H9 (cell line): ENCODE data around the gene PHETA1. TPM values are rescaled to one million over a fixed set of nuclear protein-coding genes. Genes with fewer than 3 reads are reported as not detected.

Experiments
- DNase-seq: peaks from one replicate; pipeline ENCODE4 v3.0.0-alpha.2; 2017
- H2AFZ ChIP-seq: one replicate; pipeline ENCODE4 v1.6.1; 2013; ENCODE audit warnings: mild to moderate bottlenecking, low read length, control low read depth, moderate library complexity
- H2AK5ac ChIP-seq: 2 replicates; pipeline ENCODE4 v1.6.1; 2013; ENCODE audit warnings: low read length, control low read depth, mixed read lengths; ENCODE audit not compliant: insufficient read length
- H2BK120ac ChIP-seq: one replicate; pipeline ENCODE4 v1.6.1; 2013; ENCODE audit warnings: low read depth, mild to moderate bottlenecking, low read length, control low read depth, inconsistent platforms; ENCODE audit not compliant: poor library complexity, severe bottlenecking
- H2BK12ac ChIP-seq: 2 replicates; pipeline ENCODE4 v1.6.1; 2013; ENCODE audit warnings: low read length, control low read depth, mixed read lengths, low read depth; ENCODE audit not compliant: insufficient read length
- H2BK15ac ChIP-seq: 2 replicates; pipeline ENCODE4 v1.6.1; 2013; ENCODE audit warnings: low read depth, low read length, control low read depth
- H2BK20ac ChIP-seq: one replicate; pipeline ENCODE4 v1.6.1; 2013; ENCODE audit warnings: low read depth, mild to moderate bottlenecking, low read length, control low read depth, inconsistent platforms; ENCODE audit not compliant: poor library complexity, severe bottlenecking
- H2BK5ac ChIP-seq: 2 replicates; pipeline ENCODE4 v1.6.1; 2013; ENCODE audit warnings: low read length, control low read depth, mixed read lengths; ENCODE audit not compliant: insufficient read length
- H3K14ac ChIP-seq: 2 replicates; pipeline ENCODE4 v1.6.1; 2013; ENCODE audit warnings: low read length, control low read depth; ENCODE audit not compliant: insufficient read depth
- H3K18ac ChIP-seq: 2 replicates; pipeline ENCODE4 v1.6.1; 2013; ENCODE audit warnings: low read depth, mild to moderate bottlenecking, mixed read lengths, low read length, control low read depth; ENCODE audit not compliant: insufficient read length
- H3K23ac ChIP-seq: 2 replicates; pipeline ENCODE4 v1.6.1; 2013; ENCODE audit warnings: low read length, control low read depth, mixed read lengths, low read depth; ENCODE audit not compliant: insufficient read length
- H3K23me2 ChIP-seq: 2 replicates; pipeline ENCODE4 v1.6.1; 2013; ENCODE audit warnings: low read depth, mild to moderate bottlenecking, mixed read lengths, low read length, control low read depth; ENCODE audit not compliant: insufficient read length, poor library complexity, severe bottlenecking
- H3K27ac ChIP-seq: 2 replicates; pipeline ENCODE4 v1.5.1; 2013; ENCODE audit warnings: low read length, control low read depth, mixed read lengths, low read depth; ENCODE audit not compliant: insufficient read length
- H3K27me3 ChIP-seq: 2 replicates; pipeline ENCODE4 v1.6.1; 2013; ENCODE audit warnings: low read length, control low read depth, inconsistent platforms; ENCODE audit not compliant: insufficient read depth
- H3K4ac ChIP-seq: 2 replicates; pipeline ENCODE4 v1.6.1; 2013; ENCODE audit warnings: low read depth, mild to moderate bottlenecking, control low read depth, inconsistent platforms, low read length, moderate library complexity
- H3K4me1 ChIP-seq: 2 replicates; pipeline ENCODE4 v1.6.1; 2013; ENCODE audit warnings: low read length, control low read depth, inconsistent platforms; ENCODE audit not compliant: insufficient read depth
- H3K4me2 ChIP-seq: 2 replicates; pipeline ENCODE4 v1.6.1; 2013; ENCODE audit warnings: low read length, control low read depth, mixed read lengths; ENCODE audit not compliant: insufficient read length, insufficient read depth
- H3K56ac ChIP-seq: 2 replicates; pipeline ENCODE4 v1.6.1; 2013; ENCODE audit warnings: low read depth, mild to moderate bottlenecking, mixed read lengths, low read length, control low read depth; ENCODE audit not compliant: insufficient read length
- H3K79me1 ChIP-seq: 2 replicates; pipeline ENCODE4 v1.6.1; 2013; ENCODE audit warnings: low read depth, mild to moderate bottlenecking, moderate library complexity, low read length, control low read depth, inconsistent platforms; ENCODE audit not compliant: insufficient read depth, poor library complexity, severe bottlenecking
- H3K79me2 ChIP-seq: 2 replicates; pipeline ENCODE4 v1.6.1; 2013; ENCODE audit warnings: low read length, control low read depth, inconsistent platforms; ENCODE audit not compliant: insufficient read depth
- H3K9ac ChIP-seq: 2 replicates; pipeline ENCODE4 v1.6.1; 2013; ENCODE audit warnings: low read length, control low read depth, mixed read lengths; ENCODE audit not compliant: insufficient read length; ENCODE audit errors: extremely low read depth
- H3K9me3 ChIP-seq: one replicate; pipeline ENCODE4 v1.6.1; 2013; ENCODE audit warnings: low read depth, low read length, inconsistent platforms; ENCODE audit not compliant: control insufficient read depth
- H3T11ph ChIP-seq: one replicate; pipeline ENCODE4 v1.6.1; 2013; ENCODE audit warnings: mild to moderate bottlenecking, low read length, control low read depth, inconsistent platforms
- H4K20me1 ChIP-seq: one replicate; pipeline ENCODE4 v1.6.1; 2013; ENCODE audit not compliant: control insufficient read depth, insufficient read length, insufficient read depth
- H4K5ac ChIP-seq: 2 replicates; pipeline ENCODE4 v1.6.1; 2013; ENCODE audit warnings: low read depth, mild to moderate bottlenecking, mixed read lengths, low read length, control low read depth; ENCODE audit not compliant: insufficient read length
- H4K8ac ChIP-seq: replicated peaks from 2 replicates; pipeline ENCODE4 v1.6.1; 2013; ENCODE audit warnings: low read length, control low read depth, mixed read lengths, low read depth; ENCODE audit not compliant: insufficient read length
- H4K91ac ChIP-seq: 2 replicates; pipeline ENCODE4 v1.6.1; 2013; ENCODE audit warnings: low read depth, mild to moderate bottlenecking, moderate library complexity, mixed read lengths, low read length, control low read depth; ENCODE audit not compliant: insufficient read length
- H3K27ac Mint-ChIP-seq, 3 experiments: 2 replicates in 2 of 3; 3 replicates in 1 of 3; pipeline ENCODE4 v1.8.0; 2020 to 2021; ENCODE audit warnings: mixed read lengths in 3 of 3, mild to moderate bottlenecking in 1 of 3, moderate library complexity in 1 of 3
- H3K27me3 Mint-ChIP-seq: 2 replicates; pipeline ENCODE4 v1.8.0; 2021; ENCODE audit warnings: low read depth, mild to moderate bottlenecking, moderate library complexity, mixed read lengths
- H3K36me3 Mint-ChIP-seq, 3 experiments: 2 replicates in 2 of 3; 3 replicates in 1 of 3; pipeline ENCODE4 v1.8.0; 2020 to 2021; ENCODE audit warnings: low read depth in 3 of 3, mixed read lengths in 3 of 3; ENCODE audit not compliant: insufficient read depth in 1 of 3
- H3K4me1 Mint-ChIP-seq, 2 experiments: 2 replicates each; pipeline ENCODE4 v1.8.0; 2020; ENCODE audit warnings: mixed read lengths in 2 of 2
- H3K4me3 Mint-ChIP-seq, 2 experiments: 2 replicates in 1 of 2; 3 replicates in 1 of 2; pipeline ENCODE4 v1.8.0; 2020 to 2021; ENCODE audit warnings: mild to moderate bottlenecking in 2 of 2, mixed read lengths in 2 of 2, moderate library complexity in 1 of 2
- H3K9me3 Mint-ChIP-seq, 2 experiments: 2 replicates in 1 of 2; 3 replicates in 1 of 2; pipeline ENCODE4 v1.8.0; 2020; ENCODE audit warnings: mild to moderate bottlenecking in 2 of 2, mixed read lengths in 2 of 2, moderate library complexity in 1 of 2
- WGBS: extraction: QIAGEN DNeasy Blood & Tissue Kit; methylation state at CpG from one replicate; pipeline ENCODE4 v1.1.7; 2013; ENCODE audit warnings: missing lambda C conversion rate, low lambda C conversion rate, mixed read lengths; ENCODE audit not compliant: insufficient read length; ENCODE audit errors: extremely low coverage; 5-methylcytosine and 5-hydroxymethylcytosine counted together
- total RNA-seq: library from RNA; stranded (reverse); gene quantifications from 2 replicates; pipeline ENCODE4 v1.2.1, GENCODE V29; 2021
- TF ChIP-seq, protein P1 (sequence below): fragments of 200-600 bp; sonication (generic); conservative IDR thresholded peaks from 3 replicates; pipeline ENCODE4 v1.8.0; 2021; ENCODE audit warnings: antibody characterized with exemption, mild to moderate bottlenecking

The PHETA1 gene
- total RNA-seq, 1 experiment from 2014 or later = 13.1 TPM

DNA sequence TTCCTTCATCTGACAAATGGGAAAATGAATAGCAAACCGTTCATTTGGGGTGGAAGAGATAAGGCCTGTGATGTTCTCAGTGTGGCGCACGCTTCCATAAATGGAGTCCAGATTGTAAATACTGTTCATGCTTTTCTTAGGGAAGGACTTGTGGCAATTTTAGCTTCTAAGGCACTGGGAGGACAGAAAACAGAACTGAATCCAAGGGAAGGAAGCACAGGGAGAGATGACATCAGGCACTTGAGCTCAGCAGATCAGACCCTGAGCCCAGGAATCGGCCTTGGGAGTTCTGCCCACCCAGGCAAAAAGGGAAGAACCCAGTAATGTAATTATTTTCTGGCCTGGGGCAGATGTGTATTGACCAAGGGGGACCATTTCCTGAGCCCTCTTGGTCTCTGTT lies 29.6 kb upstream of the PHETA1 start:
- no peak overlapping the region for H3K4ac ChIP-seq
- no peaks in the 10 kb centered on the region; the same call in none of the 2 replicates for H3K27me3 Mint-ChIP-seq
- H2BK20ac ChIP-seq = no peak overlapping the region
- H3K14ac ChIP-seq = no peak overlapping the region
- H2BK120ac ChIP-seq = no peak overlapping the region
- H2BK12ac ChIP-seq = no peak overlapping the region
- no peak overlapping the region for H4K8ac ChIP-seq
- no peaks in the 10 kb centered on the region for H3K9me3 ChIP-seq
- H3K9me3 Mint-ChIP-seq = no peaks in the 10 kb centered on the region; a peak in 1 of 5 replicates
- no peak overlapping the region for H3K4me3 Mint-ChIP-seq
- H3K23me2 ChIP-seq = no peaks in the 10 kb centered on the region
- H3T11ph ChIP-seq = no peak overlapping the region
- H3K18ac ChIP-seq = no peak overlapping the region
- no peaks in the 10 kb centered on the region for H3K79me2 ChIP-seq
- no peak overlapping the region for H3K23ac ChIP-seq
- no peak overlapping the region for H2BK5ac ChIP-seq
- H3K79me1 ChIP-seq = no peaks in the 10 kb centered on the region
- H4K5ac ChIP-seq = no peak overlapping the region
- no peak overlapping the region for H3K27ac ChIP-seq
- H3K36me3 Mint-ChIP-seq = no peaks in the 10 kb centered on the region
- no peak overlapping the region for H3K4me2 ChIP-seq
- H4K91ac ChIP-seq = no peak overlapping the region
- H2AFZ ChIP-seq = no peak overlapping the region
- H3K27ac Mint-ChIP-seq = no peak overlapping the region
- H3K4me1 Mint-ChIP-seq = peaks cover 8% of the 10 kb centered on the region in 2 experiments
- H3K27me3 ChIP-seq = no peaks in the 10 kb centered on the region; the same call in 1 of the 2 replicates
- no peak overlapping the region for H3K56ac ChIP-seq
- WGBS = no CpG with 5 or more reads among the region's 4 CpGs
- H2AK5ac ChIP-seq = no peak overlapping the region
- H2BK15ac ChIP-seq = no peak overlapping the region
- no peak for DNase-seq
- H4K20me1 ChIP-seq = no peaks in the 10 kb centered on the region
- H3K9ac ChIP-seq = no peak overlapping the region
- TF ChIP-seq, protein P1, sequence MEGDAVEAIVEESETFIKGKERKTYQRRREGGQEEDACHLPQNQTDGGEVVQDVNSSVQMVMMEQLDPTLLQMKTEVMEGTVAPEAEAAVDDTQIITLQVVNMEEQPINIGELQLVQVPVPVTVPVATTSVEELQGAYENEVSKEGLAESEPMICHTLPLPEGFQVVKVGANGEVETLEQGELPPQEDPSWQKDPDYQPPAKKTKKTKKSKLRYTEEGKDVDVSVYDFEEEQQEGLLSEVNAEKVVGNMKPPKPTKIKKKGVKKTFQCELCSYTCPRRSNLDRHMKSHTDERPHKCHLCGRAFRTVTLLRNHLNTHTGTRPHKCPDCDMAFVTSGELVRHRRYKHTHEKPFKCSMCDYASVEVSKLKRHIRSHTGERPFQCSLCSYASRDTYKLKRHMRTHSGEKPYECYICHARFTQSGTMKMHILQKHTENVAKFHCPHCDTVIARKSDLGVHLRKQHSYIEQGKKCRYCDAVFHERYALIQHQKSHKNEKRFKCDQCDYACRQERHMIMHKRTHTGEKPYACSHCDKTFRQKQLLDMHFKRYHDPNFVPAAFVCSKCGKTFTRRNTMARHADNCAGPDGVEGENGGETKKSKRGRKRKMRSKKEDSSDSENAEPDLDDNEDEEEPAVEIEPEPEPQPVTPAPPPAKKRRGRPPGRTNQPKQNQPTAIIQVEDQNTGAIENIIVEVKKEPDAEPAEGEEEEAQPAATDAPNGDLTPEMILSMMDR = no peak
- H3K4me1 ChIP-seq = no peaks in the 10 kb centered on the region
